HG02973 (cell line): ENCODE measurements around the gene OTOGL.
A peak's percentile ranks its signal among the peaks of the same experiment; 100 is the strongest.
"Not testable (repeated sequence)": the region's sequence is repeated elsewhere in the genome, so short reads cannot be mapped to it uniquely, and the experiment has no call there.

Source experiments
- ATAC-seq: cut with Tn5 transposase; IDR thresholded peaks from one replicate; pipeline ENCODE4 v1.9.1; 2021; ENCODE audit warnings: moderate library complexity; ENCODE audit not compliant: unreplicated experiment

Gene OTOGL

DNA sequence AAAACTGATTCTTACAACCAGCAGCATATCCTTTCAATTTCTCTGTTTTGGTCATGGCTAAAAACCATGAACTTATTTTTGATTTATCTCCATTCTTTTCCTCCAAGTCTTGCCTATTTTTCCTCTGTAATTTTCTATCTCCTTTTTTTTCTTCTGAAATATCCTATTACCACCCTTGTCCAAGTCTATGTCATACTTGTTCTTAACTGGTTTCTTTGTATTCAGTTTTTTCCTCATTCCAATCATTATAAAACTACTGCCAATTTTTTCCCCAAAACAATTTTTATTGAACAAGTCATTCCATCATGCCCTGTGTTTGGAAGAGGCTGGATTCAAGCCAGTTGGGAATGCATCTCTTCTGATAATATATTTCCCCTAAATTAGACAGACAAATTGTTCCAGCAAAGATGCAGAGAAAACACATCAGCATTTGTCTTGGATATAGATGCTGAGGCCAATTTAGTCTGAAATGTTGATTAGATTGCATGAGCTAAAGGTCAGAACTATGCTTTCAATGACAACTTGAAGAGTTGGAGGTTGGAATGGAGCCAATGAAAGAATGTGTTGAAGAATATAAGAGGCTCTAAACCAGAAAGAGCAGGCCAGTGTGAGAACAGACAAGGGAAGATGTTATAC is 30.7 kb downstream of the OTOGL start:
- no peak for ATAC-seq

DNA sequence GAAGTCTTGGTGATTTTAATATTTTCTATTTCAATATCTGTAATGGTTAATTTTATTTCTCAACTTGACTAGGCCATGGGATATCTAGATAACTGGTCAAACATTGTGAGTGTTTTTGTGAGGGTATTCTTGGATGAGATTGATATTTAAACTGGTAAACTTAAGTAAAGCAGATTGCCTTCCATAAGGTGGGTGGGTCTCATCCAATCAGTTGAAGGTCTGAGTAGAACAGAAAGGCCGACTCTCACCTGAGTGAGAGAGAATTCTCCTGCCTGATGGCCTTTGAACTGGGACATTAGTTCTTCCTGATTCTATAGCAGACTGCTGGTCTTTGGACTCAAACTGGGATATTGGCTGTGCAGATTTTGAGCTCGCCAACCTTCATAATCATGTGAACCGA is 36.3 kb downstream of the OTOGL start:
- ATAC-seq = no peak

DNA sequence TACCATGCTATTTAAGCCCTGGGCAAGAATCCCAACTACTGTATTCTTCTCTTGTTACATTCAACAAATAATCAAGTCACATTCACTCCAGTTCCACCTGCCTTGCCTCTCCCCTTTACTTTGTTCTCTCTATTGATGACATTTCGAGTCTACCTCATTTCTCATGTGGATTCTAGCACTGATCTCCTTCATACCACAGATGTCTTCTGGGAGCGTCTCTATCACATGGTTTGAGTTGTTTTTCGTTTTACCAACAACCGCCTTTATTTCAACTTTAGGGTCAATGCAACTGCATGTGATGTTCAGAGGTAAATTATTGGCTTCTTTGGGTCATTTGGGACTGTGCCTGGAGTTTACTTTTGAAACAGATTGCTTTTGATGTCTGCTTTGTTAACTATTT is 40.7 kb downstream of the OTOGL start:
- ATAC-seq = no peak

DNA sequence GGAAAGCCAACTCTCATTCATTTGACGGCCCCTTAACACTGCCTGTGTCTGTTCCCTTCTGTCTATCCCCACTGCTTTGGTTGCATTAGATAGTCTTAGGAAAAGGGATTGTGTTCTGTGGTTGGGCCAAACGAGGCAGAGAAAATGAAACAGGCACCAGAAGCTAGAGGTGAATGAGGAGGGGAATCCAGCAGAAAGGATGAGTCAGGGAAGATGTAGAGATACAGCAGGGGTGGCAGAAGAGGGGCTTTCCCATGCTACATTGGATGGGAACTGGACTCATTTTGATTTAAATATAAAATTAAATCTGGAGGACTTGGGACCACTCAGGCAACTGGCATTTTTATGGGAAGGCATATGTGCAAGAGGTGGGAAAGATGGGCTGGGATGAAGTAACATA is 43.3 kb downstream of the OTOGL start:
- ATAC-seq = no peak

DNA sequence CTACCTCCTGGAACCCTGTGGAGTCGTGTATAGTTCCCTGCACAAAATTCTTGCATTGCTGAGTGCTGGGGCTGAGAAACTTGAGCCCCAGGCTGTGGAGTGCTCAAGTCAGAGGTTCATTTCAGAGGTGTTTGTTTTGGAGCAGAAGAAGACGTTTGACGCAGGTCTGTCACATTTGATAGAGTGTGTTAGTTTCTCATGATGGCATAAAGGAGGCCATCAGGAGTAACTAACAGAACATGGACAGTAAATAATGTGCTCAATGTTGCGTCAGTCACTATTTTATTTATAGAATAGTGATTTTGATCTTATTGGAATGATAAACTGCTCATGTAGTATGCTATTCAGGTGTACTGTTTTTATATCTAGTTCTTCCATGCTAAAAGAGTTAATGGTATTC is 44.2 kb downstream of the OTOGL start:
- ATAC-seq = no peak

DNA sequence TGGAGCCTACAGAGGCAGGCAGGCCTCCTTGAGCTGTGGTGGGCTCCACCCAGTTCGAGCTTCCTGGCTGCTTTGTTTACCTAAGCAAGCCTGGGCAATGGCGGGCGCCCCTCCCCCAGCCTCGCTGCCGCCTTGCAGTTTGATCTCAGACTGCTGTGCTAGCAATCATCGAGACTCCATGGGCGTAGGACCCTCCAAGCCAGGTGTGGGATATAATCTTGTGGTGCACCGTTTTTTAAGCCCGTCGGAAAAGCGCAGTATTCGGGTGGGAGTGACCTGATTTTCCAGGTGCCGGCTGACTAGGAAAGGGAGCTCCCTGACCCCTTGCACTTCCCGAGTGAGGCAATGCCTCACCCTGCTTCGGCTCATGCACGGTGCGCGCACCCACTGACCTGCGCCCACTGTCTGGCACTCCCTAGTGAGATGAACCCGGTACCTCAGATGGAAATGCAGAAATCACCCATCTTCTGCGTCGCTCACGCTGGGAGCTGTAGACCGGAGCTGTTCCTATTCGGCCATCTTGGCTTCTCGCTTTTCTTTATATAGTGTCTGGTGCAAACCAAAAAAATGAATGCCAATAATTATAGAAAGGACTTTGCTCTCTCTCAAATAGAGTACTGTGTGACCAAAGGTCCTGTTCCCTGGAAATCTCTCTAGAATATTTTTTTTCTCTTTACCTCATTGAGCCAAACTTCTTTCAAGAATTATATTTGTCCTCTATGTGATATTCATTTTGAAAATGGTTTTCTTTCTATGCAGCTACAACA is 50.4 kb downstream of the OTOGL start:
- not testable (repeated sequence) for ATAC-seq

DNA sequence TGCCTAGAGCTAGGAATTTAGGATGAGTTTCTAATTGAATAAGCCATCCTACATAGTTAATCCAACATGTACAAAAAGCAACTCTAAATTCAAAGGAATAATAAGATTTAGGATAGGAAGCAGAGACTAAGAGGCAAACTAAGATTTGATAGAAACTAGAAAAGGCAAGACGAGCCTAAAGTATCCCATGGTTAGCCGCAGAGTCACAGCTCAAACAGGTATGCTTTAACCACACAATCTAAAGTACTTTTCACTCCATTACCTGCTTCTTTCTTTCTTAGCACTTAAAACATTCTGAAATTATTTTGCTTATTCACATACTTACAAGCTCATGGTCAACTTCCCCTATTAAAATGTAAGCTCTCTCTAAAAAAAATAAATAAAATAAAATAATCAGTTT is 51.8 kb downstream of the OTOGL start:
- ATAC-seq = no peak

DNA sequence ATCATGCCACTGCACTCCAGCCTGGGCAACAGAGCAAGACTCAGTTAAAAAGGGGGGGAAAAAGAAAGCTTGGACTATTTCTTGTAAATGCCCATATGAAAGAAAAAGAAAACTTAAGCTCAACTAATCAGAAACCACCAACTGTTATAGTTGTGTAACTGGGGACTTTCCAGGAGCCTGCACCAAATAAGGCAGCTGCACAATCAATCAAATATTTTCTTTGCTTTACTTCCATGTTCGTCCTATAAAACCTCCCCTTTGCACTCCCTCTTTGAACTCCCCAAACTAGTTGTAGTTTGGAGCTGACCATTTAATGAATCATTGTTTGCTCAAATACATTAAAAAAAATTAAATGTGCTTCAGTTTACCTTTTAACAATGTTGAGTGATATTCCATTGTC is 54.9 kb downstream of the OTOGL start:
- ATAC-seq = no peak

DNA sequence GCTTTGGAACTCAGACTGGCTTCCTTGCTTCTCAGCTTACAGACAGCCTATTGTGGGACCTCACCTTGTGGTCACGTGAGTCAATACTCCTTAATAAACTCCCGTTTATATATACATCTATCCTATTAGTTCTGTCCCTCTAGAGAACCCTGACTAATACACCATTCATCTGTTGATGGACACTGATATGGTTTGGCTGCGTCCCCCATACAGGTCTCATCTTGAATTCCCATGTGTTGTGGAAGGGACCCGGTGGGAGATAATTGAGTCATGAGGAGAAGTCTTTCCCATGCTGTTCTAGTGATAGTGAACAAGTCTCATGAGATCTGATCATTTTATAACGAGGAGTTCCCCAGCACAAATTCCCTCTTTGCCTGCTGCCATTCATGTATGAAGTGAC is 57.0 kb downstream of the OTOGL start:
- ATAC-seq = no peak

DNA sequence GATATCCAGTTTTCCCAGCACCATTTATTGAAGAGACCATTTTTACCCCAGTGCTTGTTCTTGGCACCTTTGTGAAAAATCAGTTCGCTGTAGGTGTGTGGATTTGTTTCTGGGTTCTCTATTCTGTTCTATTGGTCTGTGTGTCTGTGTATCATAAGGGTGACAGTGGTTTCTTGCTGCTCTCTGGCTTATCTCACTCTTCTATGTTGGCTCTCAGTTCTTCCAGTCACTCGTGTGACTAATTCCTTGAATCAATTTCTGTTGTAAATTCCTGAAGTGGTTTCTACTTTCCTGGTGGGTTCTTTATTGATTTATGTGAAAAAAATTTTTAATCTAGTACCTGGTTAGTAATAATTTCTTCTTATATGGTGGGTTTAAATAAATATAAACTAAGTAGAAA is 58.3 kb downstream of the OTOGL start:
- no peak for ATAC-seq

DNA sequence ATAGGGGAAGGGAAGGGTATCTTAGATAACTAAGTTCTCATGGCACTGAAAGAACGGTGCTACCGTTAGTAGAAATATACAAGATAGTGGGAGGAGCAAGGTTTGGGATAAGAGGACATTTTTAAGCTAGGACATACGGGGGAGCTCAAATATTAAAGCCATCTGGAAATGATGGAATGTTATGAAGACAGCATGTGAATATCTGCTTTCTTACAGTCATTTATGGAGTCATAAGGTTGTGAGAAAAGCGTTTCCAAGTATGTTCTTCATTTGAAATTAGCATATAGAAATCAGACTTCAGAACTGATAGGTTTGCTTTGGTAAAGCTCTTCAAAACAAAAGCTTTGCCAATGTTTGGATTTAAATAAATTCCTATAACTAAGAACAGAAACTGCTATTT is 62.3 kb downstream of the OTOGL start:
- no peak for ATAC-seq

DNA sequence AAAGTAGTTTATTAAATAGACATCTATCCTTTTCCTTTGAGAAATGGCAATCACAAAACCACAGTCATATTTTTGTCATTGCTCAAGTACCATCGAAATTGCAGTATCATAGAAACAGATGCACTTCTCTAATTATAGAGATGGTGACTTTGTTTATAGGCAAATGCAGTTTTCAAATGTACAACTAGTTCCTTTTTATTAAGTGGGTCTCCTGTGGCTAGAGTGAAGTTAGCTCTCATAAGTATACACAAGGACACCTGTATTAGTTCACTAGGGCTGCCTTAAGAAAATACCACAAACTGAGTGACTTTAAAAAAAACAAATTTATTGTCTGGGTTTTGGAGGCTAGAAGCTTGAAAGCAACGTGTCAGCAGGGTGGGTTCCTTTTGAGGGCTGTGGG is 62.8 kb downstream of the OTOGL start:
- no peak for ATAC-seq

DNA sequence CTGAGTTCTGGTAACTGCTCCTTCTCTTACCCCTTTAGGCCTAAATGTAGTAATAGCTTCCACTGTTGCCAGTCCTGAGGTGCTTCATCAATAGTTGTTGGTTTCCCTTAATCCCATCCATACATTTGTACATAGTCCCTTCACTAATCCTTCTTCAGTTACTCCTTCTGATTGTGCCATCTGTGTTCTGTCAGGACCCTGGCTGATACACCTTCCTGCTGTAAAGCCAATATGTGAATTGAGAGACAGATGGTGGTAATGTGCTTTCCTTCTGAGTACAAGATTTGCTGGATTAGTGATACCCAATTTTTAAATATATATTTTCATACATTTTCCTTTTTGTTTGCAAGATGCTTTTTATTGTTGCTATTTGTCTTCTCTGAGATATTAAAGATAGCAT is 66.4 kb downstream of the OTOGL start:
- ATAC-seq = no peak

DNA sequence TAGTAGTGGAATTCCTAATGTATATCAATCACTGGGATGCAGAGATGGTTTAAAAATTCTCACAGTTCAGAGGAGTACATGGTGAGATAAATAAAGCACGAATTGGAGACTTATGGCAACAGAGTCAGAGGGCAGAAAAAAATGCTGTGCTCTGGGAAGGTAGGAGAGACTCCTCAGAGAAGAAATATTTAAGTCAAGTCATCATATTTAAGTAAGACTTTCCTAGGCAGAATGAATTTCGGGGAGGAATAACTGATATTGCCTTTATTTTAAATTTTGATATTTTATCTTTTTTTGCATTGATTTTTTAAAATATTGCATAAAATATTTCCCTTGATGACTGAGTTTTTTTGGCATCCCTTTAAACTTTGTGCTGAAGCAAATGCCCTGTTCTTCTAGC is 67.4 kb downstream of the OTOGL start:
- no peak for ATAC-seq

DNA sequence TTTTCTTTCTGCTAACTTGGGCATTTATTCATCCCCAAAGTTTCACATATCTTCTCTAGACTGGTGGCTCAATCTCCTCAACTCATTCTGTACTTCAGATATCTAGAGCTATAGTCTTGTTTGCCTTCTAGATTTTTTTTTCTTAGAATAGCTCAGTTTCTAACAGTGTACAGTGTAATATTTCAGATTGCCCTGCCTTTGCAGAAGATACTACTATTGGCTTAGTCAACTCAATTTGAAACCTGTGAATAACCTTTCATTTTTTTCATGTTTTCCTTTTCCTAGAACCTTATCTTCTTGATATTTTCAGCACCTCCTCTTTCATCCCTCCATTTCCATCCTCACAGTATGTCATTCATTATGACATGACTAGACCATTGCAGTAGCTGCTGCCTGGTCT is 69.6 kb downstream of the OTOGL start:
- no peak for ATAC-seq

DNA sequence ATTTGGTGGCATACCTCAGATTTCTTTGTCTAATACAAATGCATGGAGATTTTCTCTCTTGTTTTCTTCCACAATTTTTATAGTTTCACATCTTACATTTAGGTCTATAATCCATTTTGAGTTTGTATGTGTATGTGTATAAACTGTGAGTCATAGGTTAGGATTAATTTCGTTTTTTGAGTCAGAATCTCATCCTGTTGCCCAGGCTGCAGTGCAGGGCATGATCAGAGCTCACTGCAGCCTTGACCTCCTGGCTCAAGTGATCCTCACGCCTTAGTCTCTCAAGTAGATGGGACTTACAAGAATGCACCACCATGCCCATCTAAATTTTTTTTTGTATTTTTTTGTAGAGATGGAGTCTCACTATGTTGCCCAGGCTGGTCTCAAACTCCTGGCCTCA is 71.6 kb downstream of the OTOGL start:
- ATAC-seq = no peak

DNA sequence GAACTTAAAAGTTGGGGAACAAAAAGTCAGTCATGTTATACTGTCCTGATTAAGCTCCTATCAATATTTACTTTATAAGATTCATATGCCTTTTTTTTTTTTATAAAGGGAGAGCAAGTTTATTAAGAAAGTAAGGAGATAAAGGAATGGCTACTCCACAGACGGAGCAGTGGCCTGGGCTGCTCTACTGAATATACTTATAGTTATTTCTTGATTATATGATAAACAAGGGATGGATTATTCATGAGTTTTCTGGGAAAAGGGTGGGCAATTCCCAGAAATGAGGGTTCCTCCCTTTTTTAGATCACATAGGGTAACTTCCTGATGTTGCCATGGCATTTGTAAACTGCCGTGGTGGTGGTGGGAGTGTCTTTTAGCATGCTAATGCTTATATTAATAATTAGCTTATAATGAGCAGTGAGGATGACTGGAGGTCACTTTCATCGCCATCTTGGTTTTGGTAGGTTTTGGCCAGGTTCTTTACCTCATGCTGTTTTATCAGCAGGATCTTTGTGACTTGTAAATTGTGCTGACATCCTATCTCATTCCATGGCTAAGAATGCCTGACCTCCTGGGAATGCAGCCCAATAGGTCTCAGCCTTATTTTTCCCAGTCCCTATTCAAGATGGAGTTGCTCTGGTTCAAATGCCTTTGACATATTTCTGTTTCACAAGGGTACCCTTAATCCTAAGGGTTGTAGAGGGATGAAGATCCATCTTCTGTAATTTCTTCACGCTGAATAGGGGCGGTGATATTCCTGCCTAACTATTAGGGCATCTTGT is 73.9 kb downstream of the OTOGL start:
- no peak for ATAC-seq

DNA sequence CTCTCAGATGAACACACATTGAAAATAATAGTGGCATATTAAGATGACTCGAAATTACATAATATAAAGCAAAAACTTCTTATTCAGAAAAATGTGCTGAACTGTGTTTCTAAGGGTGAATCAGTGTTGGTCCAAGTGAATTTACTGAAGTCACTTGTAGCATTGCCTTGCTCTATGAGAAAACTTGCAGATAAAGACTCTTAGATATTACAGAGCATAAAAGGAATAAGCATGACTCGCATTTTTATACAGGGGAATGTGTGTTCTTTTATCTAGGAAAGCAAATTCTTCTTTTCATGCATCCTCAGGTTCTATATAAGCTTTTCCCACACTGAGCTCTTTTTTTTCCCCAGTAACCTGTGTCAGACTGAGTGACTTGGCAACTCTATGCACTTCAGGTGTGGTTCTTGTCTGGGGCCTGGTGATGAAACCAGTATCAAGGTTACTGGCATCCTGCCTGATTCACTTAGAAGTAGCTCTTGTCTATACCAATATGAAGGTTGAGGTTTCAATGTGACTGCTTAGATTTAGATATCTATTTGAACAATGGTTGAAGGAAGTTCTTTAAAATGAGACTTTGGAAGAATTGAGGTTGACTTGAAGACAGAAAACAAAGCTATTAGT is 76.1 kb downstream of the OTOGL start:
- ATAC-seq = no peak

DNA sequence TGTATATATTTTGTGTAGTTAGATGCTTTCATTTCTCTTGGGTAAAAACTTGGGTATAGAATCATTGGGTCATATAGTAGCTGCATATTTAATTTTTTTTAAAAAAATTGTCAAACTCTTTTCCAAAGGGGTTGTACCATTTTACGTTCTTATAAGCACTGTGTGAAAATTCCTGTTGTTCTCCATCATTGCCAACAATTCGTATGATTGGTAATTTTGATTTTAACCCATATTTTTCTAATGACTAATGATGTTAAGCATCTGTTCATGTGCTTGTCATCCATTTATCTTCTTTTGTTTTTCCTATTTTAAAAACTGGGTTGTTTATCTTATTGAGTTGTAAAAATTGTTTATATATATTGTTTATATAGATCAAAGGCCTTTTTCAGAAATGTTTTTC is 77.4 kb downstream of the OTOGL start:
- ATAC-seq = no peak

DNA sequence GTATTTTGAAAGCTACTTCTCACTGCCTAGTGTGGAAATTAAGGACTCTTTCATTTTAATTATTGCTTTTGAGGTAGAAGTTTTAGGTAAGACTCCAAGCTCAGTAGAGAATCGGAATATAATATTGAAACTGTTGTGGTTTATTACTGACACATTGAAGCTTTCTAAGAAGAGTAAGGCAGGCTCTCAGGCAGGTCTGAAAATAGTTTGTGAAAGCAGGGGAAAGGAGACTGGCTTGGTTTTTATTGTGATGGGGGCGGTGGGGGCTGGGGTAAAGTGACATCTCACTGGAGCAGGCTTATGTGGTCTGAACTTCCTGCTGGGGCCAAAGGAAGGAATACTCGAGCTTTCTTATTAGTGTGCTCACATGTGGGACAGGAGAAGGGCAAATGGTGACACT is 79.5 kb downstream of the OTOGL start:
- ATAC-seq = peak; percentile 94

DNA sequence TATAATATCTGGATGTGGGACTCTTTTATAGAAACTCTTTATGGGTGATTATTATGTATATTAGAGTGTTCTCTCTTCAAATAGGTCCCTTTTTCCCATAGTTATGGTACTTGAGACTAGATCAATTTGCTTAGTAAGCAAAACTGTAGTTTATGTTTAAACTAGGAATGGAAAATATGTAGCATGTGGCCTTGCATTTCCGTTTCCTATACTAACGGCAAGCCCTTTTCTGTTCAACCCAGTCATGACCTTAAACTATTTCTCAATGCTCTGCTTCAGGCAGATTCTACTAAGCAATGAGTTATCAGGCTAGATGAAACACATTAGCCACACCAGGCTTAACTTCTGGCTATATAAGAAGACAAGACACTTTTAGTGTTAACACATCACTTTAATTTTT is 84.6 kb downstream of the OTOGL start:
- ATAC-seq = no peak

DNA sequence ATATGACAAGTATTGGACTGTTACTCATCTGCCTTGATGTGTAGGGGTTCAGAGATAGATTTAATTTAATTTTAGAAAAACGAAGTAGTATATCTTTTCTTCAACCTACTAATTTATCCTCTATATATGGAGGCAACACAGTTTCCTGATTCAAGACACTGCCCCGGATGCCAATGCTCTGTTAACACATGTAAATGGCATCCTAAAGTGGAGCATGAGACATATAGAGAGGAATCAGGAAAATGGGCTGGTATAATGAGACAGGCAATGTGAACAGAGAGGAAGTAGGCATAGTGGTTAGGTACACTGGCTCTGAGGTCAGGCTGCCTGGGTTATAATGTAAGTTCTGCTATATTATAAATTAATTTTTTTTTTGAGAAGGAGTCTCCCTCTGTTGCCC is 85.6 kb downstream of the OTOGL start:
- no peak for ATAC-seq
